BJ (cell line): ENCODE measurements around the gene CFAP92. TPM values are rescaled to one million over a fixed set of nuclear protein-coding genes. Genes with fewer than 3 reads are reported as not detected.

Source experiments
- CTCF ChIA-PET: fragments of 350-600 bp; formaldehyde crosslinking; extraction: SDS; loops from one replicate; lab custom pipeline; 2021; ENCODE audit warnings: antibody characterized with exemption, inconsistent platforms; lab: Yijun Ruan, JAX
- POLR2A ChIA-PET: fragments of 300-600 bp; sonication (Branson Sonifier 250); formaldehyde crosslinking; extraction: SDS; loops from one replicate; lab custom pipeline; 2021; ENCODE audit warnings: antibody characterized with exemption; lab: Charles Lee
- DNase-seq: peaks from one replicate; pipeline ENCODE4 v3.0.0-alpha.2; 2011; ENCODE audit warnings: low read depth
- H3K27me3 ChIP-seq: 2 replicates; pipeline ENCODE4 v1.6.0; 2011; ENCODE audit warnings: low read length; ENCODE audit not compliant: control insufficient read depth, insufficient read depth
- H3K36me3 ChIP-seq: 2 replicates; pipeline ENCODE4 v1.5.1; 2011; ENCODE audit warnings: low read length; ENCODE audit not compliant: control insufficient read depth, insufficient read depth
- H3K4me3 ChIP-seq: 2 replicates; pipeline ENCODE4 v1.5.1; 2011; ENCODE audit warnings: low read depth, mild to moderate bottlenecking, control low read depth, low read length
- polyA plus RNA-seq: library from polyadenylated mRNA; depleted of rRNA; stranded (reverse); fragments of >200 nt; gene quantifications from 2 replicates; pipeline ENCODE4 v1.2.3, GENCODE V29; 2011
- TF ChIP-seq, protein P1 (sequence below): IDR thresholded peaks from 2 replicates; pipeline ENCODE4 v1.5.1; 2011; ENCODE audit warnings: low read depth, mild to moderate bottlenecking, control low read depth, inconsistent platforms, low read length, moderate library complexity; ENCODE audit not compliant: insufficient read depth

Gene CFAP92
- polyA plus RNA-seq, 1 experiment = not detected

- TF ChIP-seq, protein P1, sequence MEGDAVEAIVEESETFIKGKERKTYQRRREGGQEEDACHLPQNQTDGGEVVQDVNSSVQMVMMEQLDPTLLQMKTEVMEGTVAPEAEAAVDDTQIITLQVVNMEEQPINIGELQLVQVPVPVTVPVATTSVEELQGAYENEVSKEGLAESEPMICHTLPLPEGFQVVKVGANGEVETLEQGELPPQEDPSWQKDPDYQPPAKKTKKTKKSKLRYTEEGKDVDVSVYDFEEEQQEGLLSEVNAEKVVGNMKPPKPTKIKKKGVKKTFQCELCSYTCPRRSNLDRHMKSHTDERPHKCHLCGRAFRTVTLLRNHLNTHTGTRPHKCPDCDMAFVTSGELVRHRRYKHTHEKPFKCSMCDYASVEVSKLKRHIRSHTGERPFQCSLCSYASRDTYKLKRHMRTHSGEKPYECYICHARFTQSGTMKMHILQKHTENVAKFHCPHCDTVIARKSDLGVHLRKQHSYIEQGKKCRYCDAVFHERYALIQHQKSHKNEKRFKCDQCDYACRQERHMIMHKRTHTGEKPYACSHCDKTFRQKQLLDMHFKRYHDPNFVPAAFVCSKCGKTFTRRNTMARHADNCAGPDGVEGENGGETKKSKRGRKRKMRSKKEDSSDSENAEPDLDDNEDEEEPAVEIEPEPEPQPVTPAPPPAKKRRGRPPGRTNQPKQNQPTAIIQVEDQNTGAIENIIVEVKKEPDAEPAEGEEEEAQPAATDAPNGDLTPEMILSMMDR = no peak
- no peak for DNase-seq
- H3K27me3 ChIP-seq = no peaks in the 10 kb centered on the region
- no peak overlapping the region for H3K4me3 ChIP-seq
- POLR2A ChIA-PET = no interaction called here
- CTCF ChIA-PET = no interaction called here
- peaks cover 56% of the 10 kb centered on the region for H3K36me3 ChIP-seq
Measured at GRCh38 chr3:128906031-128906803, 87.7 kb downstream of the CFAP92 start.

- DNase-seq = no peak
- TF ChIP-seq, protein P1 = no peak
- H3K4me3 ChIP-seq = no peak overlapping the region
- H3K27me3 ChIP-seq = no peaks in the 10 kb centered on the region
- CTCF ChIA-PET = no interaction called here
- POLR2A ChIA-PET = no interaction called here
- H3K36me3 ChIP-seq = peaks cover 57% of the 10 kb centered on the region
Measured at GRCh38 chr3:128903501-128903900, 90.4 kb downstream of the CFAP92 start.

- DNase-seq = no peak
- no peaks in the 10 kb centered on the region for H3K27me3 ChIP-seq
- H3K4me3 ChIP-seq = no peak overlapping the region
- peaks cover 49% of the 10 kb centered on the region for H3K36me3 ChIP-seq
- ChIA-PET POLR2A (no interaction called here), CTCF (no interaction called here)
- TF ChIP-seq, protein P1 = no peak
Measured at GRCh38 chr3:128902426-128902825, 91.5 kb downstream of the CFAP92 start.

DNA sequence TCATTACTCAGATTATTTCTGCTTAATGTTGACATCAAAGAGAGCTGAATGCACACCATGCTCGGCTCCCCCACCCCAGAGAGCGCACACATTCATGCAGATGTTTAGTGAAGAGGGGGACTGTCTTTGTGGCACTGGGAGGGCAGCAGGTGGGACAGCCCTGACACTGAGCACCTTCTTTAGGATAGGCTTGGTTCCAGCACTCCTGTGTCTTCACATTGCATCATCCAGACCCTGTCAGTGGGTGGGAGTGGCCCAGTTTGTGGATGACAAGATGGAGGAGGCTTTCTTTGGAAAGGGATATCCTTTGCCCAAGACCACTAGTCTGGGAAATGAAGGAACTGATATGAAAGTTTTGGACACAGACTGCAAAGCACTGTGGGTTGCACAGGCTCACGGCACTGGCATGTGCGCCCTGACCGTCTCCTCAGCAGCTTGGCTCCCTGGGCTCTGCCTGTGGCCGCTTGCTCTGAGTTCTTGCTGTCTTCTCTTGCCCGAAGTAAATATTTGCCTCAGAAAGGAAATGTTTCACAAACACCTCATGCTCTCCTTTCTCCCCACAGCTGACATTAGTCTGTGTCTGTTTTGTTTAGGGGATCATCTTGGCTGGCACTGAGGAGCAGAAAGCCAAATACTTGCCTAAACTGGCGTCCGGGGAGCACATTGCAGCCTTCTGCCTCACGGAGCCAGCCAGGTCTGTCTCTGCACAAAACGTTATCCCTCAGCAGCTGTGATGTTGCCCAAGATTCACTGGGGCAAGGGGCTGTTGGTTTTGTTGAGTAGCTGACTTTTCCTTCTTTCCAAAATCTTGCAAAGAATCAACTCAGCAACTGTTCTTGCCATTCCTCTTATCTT, 97.8 kb downstream of the CFAP92 start:
- POLR2A ChIA-PET = no interaction called here
- TF ChIP-seq, protein P1 = no peak
- Histone ChIP-seq H3K36me3 (peaks cover 33% of the 10 kb centered on the region), H3K27me3 (no peaks in the 10 kb centered on the region), H3K4me3 (no peak overlapping the region)
- CTCF ChIA-PET = no interaction called here
- no peak for DNase-seq
